B cell (primary cell): ENCODE results near the gene KCTD17.

ENCODE experiments used
- CTCF ChIP-seq: fragments of 200-600 bp; IDR thresholded peaks from one replicate; pipeline ENCODE4 v1.8.0; 2022; ENCODE audit warnings: antibody characterized with exemption, mild to moderate bottlenecking
- EZH2 ChIP-seq: IDR thresholded peaks from 2 replicates; pipeline ENCODE4 v1.6.1; 2012; ENCODE audit warnings: borderline replicate concordance, low read depth, mild to moderate bottlenecking, moderate library complexity, low read length; ENCODE audit not compliant: insufficient read depth, poor library complexity, severe bottlenecking

- TF ChIP-seq CTCF (no peak), EZH2 (no peak)
These were observed 40.5 kb downstream of the KCTD17 start for GRCh38 chr22:37091994-37092393.
